Keratinocyte (primary cell): Measurements from ENCODE around the gene CFAP77.

ENCODE experiments used
- EZH2 ChIP-seq: IDR thresholded peaks from one replicate; pipeline ENCODE4 v1.6.1; 2012; ENCODE audit warnings: inconsistent platforms, mild to moderate bottlenecking, low read length, moderate library complexity
- TF ChIP-seq, protein P1 (sequence below), 3 experiments: IDR thresholded peaks in 1 of 3; conservative IDR thresholded peaks in 1 of 3; optimal IDR thresholded peaks in 1 of 3; 2 replicates in 2 of 3; 3 replicates in 1 of 3; pipeline versions ENCODE3 to v1.5.1; 2011; ENCODE audit warnings: low read length in 3 of 3, mild to moderate bottlenecking in 3 of 3, moderate library complexity in 2 of 3, control low read depth in 1 of 3, inconsistent platforms in 1 of 3; ENCODE audit not compliant: insufficient read depth in 2 of 3; ENCODE audit errors: extremely low read depth in 1 of 3

DNA sequence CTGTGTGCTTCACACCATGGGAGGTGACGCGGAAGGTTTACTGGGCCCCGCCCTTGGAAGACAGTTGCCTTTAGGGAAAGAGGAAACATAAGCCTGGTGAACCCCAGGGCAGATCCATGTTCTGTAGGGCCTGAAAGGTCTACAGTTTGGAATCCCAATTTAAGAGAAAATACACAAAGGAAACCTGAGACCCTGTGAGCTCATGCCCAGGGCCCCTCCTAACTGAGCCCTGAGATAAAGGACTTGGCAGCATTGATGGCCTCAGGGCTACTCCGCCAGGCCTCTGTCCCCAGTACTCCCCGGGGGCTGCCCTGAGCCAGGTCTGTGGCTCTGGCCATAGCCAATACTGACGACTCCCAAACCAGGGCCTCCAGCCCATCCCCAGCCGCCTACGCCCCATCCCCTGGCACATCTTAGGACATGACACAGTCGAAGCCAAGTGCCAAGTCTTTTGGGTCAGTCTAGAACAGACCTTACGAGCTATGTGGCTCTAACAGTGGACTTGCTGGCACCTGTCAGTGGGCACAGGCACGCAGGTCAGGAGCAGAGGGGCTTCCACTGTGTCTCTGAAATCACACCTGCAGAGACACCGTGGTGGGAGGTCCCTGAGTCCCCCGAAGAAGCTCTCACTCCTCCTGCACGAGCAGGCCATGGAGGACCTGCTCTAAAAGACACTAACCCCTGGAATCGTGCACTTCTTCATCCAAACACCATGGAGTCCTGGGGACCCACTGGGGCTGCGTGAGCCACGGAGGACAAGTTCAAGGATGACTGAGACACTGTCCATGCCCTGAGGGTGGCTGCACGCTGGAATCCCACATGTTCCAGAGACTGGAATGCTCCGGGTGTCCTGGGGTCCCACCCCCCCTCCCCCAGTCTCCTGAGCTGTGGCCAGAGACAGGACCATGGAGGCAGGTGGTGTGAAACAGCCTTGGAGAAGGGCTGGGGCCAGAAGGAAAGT is 132.1 kb downstream of the CFAP77 start:
- TF ChIP-seq, protein P1, sequence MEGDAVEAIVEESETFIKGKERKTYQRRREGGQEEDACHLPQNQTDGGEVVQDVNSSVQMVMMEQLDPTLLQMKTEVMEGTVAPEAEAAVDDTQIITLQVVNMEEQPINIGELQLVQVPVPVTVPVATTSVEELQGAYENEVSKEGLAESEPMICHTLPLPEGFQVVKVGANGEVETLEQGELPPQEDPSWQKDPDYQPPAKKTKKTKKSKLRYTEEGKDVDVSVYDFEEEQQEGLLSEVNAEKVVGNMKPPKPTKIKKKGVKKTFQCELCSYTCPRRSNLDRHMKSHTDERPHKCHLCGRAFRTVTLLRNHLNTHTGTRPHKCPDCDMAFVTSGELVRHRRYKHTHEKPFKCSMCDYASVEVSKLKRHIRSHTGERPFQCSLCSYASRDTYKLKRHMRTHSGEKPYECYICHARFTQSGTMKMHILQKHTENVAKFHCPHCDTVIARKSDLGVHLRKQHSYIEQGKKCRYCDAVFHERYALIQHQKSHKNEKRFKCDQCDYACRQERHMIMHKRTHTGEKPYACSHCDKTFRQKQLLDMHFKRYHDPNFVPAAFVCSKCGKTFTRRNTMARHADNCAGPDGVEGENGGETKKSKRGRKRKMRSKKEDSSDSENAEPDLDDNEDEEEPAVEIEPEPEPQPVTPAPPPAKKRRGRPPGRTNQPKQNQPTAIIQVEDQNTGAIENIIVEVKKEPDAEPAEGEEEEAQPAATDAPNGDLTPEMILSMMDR (optimal IDR thresholded peaks at IDR 0.05 in 1 of 3, IDR thresholded peaks at IDR 0.05 in 1 of 3, conservative IDR thresholded peaks at IDR 0.05 in 1 of 3; ENCODE audit: extremely low read depth in 1 of 3, insufficient read depth in 2 of 3, low read length in 3 of 3), result no peak
- TF ChIP-seq EZH2, result no peak
